CD4-positive, alpha-beta memory T cell (primary cell): Measurements from ENCODE around the gene P2RY12. TPM values are rescaled to one million over a fixed set of nuclear protein-coding genes. Genes with fewer than 3 reads are reported as not detected.
A peak's percentile ranks its signal among the peaks of the same experiment; 100 is the strongest.

Source experiments
- CTCF ChIA-PET: fragments of 350-600 bp; sonication (Branson Sonifier 250); formaldehyde crosslinking; loops from one replicate; lab custom pipeline; 2021; ENCODE audit warnings: inconsistent platforms; ENCODE audit not compliant: partially characterized antibody; lab: Charles Lee
- POLR2A ChIA-PET: fragments of 350-600 bp; sonication (Branson Sonifier 250); formaldehyde crosslinking; loops from one replicate; lab custom pipeline; 2021; ENCODE audit not compliant: partially characterized antibody; lab: Charles Lee
- DNase-seq, 5 donors: peaks; one replicate each; pipeline versions ENCODE4 v3.0.0 to v3.0.0-alpha.2; 2020 to 2022; ENCODE audit warnings: mixed read lengths in 1 of 5
- H3K27ac ChIP-seq: one replicate; pipeline ENCODE4 v1.7.0; 2013; ENCODE audit warnings: low read depth, low read length
- H3K27me3 ChIP-seq: 2 replicates; pipeline ENCODE4 v1.7.0; 2013; ENCODE audit warnings: mild to moderate bottlenecking, low read length, moderate library complexity; ENCODE audit not compliant: insufficient read depth
- H3K36me3 ChIP-seq: 2 replicates; pipeline ENCODE4 v1.7.0; 2013; ENCODE audit warnings: mild to moderate bottlenecking, low read length, moderate library complexity; ENCODE audit not compliant: insufficient read depth
- H3K4me1 ChIP-seq: 2 replicates; pipeline ENCODE4 v1.7.0; 2013; ENCODE audit warnings: mild to moderate bottlenecking, low read length, moderate library complexity; ENCODE audit not compliant: insufficient read depth
- H3K4me3 ChIP-seq, 2 donors: one replicate each; pipeline ENCODE4 v1.7.0; 2013; ENCODE audit warnings: low read length in 2 of 2, mild to moderate bottlenecking in 1 of 2
- H3K9me3 ChIP-seq, 2 donors: one replicate each; pipeline ENCODE4 v1.7.0; 2013; ENCODE audit warnings: low read length in 2 of 2, control low read depth in 1 of 2; ENCODE audit not compliant: control insufficient read depth in 1 of 2
- H3K27ac Mint-ChIP-seq, 7 donors: one replicate each; pipeline ENCODE4 v1.8.0; 2020 to 2021; ENCODE audit warnings: mixed read lengths in 7 of 7, mild to moderate bottlenecking in 6 of 7, inconsistent platforms in 3 of 7, moderate library complexity in 3 of 7
- H3K27me3 Mint-ChIP-seq, 2 donors: one replicate each; pipeline ENCODE4 v1.8.0; 2020 to 2021; ENCODE audit warnings: mixed read lengths in 2 of 2
- H3K36me3 Mint-ChIP-seq, 2 donors: one replicate each; pipeline ENCODE4 v1.8.0; 2020 to 2021; ENCODE audit warnings: mixed read lengths in 2 of 2, inconsistent platforms in 1 of 2, mild to moderate bottlenecking in 1 of 2
- H3K4me1 Mint-ChIP-seq, 4 donors: one replicate each; pipeline ENCODE4 v1.8.0; 2020 to 2021; ENCODE audit warnings: mixed read lengths in 4 of 4, mild to moderate bottlenecking in 1 of 4
- H3K4me3 Mint-ChIP-seq, 8 donors: one replicate each; pipeline ENCODE4 v1.8.0; 2020 to 2021; ENCODE audit warnings: mixed read lengths in 8 of 8, mild to moderate bottlenecking in 7 of 8, moderate library complexity in 6 of 8, inconsistent platforms in 3 of 8
- H3K9me3 Mint-ChIP-seq, 8 donors: one replicate each; pipeline ENCODE4 v1.8.0; 2020 to 2021; ENCODE audit warnings: mixed read lengths in 8 of 8, mild to moderate bottlenecking in 5 of 8, inconsistent platforms in 3 of 8, moderate library complexity in 1 of 8
- intact Hi-C: fragments of 100-400 bp; cut with micrococcal nuclease; formaldehyde crosslinking; loops from one replicate; pipeline ENCODE4 v1.15.1; 2023
- polyA plus RNA-seq, 2 donors: library from polyadenylated mRNA; unstranded; fragments of 300-500 nt; fragmentation: Illumina TruSeq; gene quantifications; one replicate each; pipeline ENCODE4 v1.2.3, GENCODE V29; 2021
- total RNA-seq, 2 experiments: library from RNA; stranded (reverse); gene quantifications; one replicate each; pipeline ENCODE4 v1.2.3, GENCODE V29; 2021

P2RY12 gene
- total and polyA plus RNA-seq, 4 experiments from 2014 or later = not detected

DNA sequence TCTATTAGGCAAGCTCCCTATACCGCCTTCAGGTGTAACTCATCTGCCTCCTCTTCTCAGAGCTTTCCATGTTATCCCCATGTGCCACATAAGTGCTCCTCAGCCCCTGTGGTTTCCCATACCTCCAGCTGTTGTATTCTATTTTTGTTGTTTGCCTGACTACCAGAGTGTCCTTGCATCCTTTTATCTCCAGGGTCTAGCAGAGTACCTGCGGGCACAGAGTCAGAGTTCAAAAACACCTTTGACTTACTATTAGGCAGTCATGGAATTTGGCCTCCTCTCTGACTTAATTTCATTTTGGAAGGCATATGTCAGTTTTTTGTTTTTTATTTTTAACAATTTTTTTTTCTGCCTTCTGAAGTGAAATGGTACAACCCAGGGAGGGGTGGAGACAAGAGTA lies 75.0 kb downstream of the P2RY12 start:
- peaks cover 10% of the 10 kb centered on the region for H3K4me1 ChIP-seq
- Mint-ChIP-seq H3K27me3 (peaks cover 0 to 3% of the 10 kb centered on the region in 2 donors), H3K27ac (no peak overlapping the region), H3K36me3 (no peaks in the 10 kb centered on the region), H3K4me1 (peaks cover 5 to 14% (median 12%) of the 10 kb centered on the region in 4 donors), H3K9me3 (peaks cover 0 to 2% (median 0%) of the 10 kb centered on the region in 8 donors), H3K4me3 (no peak overlapping the region)
- intact Hi-C loops = no loop called here
- DNase-seq = no peak
- no peak overlapping the region for H3K27ac ChIP-seq
- H3K9me3 ChIP-seq = no peaks in the 10 kb centered on the region
- ChIA-PET POLR2A (no interaction called here), CTCF (no interaction called here)
- H3K4me3 ChIP-seq = no peak overlapping the region
- H3K36me3 ChIP-seq = no peaks in the 10 kb centered on the region
- no peaks in the 10 kb centered on the region for H3K27me3 ChIP-seq

DNA sequence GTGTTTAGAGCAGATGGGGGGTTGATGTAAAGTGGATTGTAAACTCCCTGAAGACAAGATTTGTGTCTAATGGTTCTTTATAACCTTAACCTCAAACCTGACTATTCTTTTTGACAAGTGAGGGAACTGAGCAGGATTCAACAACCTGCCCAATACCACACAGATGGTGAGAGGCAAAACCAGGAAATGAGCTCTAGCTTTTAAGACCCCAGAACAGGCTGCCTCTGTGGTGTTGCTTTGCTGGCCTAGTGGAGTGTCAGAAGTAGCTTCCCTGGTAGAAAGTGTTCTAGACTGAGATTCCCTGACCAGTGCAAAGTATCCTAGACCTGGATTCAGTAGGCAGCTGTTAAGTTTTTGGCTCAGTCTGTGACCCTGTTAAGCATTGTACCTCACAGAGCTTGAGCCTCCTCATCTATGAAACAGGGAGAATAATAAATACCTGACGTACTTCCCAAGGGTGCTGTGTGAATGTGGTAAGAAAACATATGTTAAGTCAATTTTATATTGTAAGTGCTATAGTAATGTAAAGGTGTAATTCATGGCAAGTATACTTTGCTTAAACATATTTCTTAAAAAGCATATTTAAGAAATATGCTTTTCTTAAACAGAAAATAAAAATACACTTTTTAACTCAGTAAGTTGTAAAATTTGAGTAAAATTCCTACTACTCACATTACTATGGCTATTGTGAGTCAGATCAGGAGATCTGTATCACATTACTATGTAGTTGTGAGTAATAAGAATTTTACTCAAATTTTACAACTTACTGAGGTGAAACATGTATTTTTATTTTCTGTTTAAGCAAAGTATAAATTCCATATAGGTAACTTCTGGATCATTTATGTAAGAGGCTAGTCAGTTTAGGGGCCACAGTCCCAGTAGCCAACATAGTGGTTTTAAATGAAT lies 76.7 kb downstream of the P2RY12 start:
- DNase-seq = no peak
- H3K4me3 ChIP-seq = no peak overlapping the region
- Mint-ChIP-seq H3K27ac (no peak overlapping the region), H3K36me3 (no peaks in the 10 kb centered on the region), H3K4me1 (peaks cover 5 to 14% (median 12%) of the 10 kb centered on the region in 4 donors), H3K4me3 (no peak overlapping the region), H3K9me3 (peaks cover 0 to 2% (median 0%) of the 10 kb centered on the region in 8 donors), H3K27me3 (peaks cover 7 to 8% of the 10 kb centered on the region in 2 donors)
- no peaks in the 10 kb centered on the region for H3K9me3 ChIP-seq
- no peaks in the 10 kb centered on the region for H3K27me3 ChIP-seq
- intact Hi-C loops = no loop called here
- no peak overlapping the region for H3K27ac ChIP-seq
- peaks cover 10% of the 10 kb centered on the region for H3K4me1 ChIP-seq
- POLR2A ChIA-PET = no interaction called here
- CTCF ChIA-PET = interaction anchor here (1.4 kb wide), 1 partner anchor 18 kb away, joined by 6 read pairs; no protein-coding TSS in a partner anchor
- H3K36me3 ChIP-seq = no peaks in the 10 kb centered on the region

DNA sequence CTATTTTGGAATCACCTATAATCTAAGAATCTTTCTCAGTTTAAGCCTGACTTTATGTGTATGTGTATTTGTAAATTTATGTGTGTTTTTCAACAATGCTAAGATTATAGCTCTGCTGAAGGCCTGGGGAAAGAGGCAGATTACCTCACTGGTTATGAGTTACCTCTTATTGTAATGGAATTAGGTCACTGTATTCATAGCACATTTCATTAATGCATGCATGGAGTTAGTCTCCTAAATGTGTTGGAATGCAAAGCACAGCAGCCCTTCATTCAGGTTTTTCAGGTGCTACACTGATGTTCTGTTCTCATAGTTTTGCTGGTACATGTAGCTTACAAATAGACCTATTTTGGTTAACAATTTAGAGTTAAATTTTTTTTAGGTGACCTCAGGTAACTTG lies 77.4 kb downstream of the P2RY12 start:
- no peak overlapping the region for H3K27ac ChIP-seq
- no peaks in the 10 kb centered on the region for H3K27me3 ChIP-seq
- H3K4me3 Mint-ChIP-seq = no peak overlapping the region
- intact Hi-C loops = no loop called here
- no peaks in the 10 kb centered on the region for H3K9me3 ChIP-seq
- no peak overlapping the region for H3K27ac Mint-ChIP-seq
- no peaks in the 10 kb centered on the region for H3K36me3 ChIP-seq
- no peak for DNase-seq
- H3K4me1 Mint-ChIP-seq = peaks cover 5 to 14% (median 12%) of the 10 kb centered on the region in 4 donors
- ChIA-PET CTCF (interaction anchor here (1.1 to 1.4 kb wide), 2 partner anchors 10 to 19 kb away, joined by 3 to 6 read pairs; no protein-coding TSS in a partner anchor), POLR2A (no interaction called here)
- H3K4me3 ChIP-seq = no peak overlapping the region
- no peaks in the 10 kb centered on the region for H3K36me3 Mint-ChIP-seq
- peaks cover 0 to 3% (median 0%) of the 10 kb centered on the region in 8 donors for H3K9me3 Mint-ChIP-seq
- H3K4me1 ChIP-seq = peaks cover 10% of the 10 kb centered on the region
- peaks cover 7 to 8% of the 10 kb centered on the region in 2 donors for H3K27me3 Mint-ChIP-seq

DNA sequence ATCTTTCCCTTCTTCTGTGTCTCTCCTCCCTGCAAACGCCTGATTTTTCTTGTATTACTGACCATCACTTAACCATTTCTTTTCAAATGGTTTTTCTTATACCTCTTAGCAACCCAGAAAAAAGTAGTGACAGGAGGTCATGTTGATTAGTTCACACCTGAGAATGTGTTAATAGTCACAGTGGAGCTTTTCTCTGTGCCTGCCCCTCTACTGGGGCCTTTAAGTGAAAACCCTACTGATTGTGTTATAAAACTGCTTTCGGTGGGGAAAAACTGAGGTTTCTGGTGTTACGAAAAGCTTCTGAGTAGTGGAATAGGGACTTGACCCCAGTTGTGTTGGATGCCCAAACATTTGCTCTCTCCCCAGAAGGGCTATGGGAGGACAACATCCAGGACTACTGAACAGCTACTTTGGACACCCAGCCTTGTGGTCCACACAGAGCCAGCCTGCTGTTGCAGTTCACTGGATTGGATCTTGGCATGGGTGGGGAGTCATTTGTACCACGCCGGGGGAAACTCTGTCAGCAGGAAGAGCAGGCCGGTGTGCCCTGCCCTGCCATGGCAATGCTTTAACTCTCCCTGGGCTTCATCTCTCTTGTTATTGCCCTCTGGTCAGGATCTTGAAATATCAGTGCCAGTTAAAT lies 78.3 kb downstream of the P2RY12 start:
- POLR2A ChIA-PET = no interaction called here
- no peaks in the 10 kb centered on the region for H3K36me3 Mint-ChIP-seq
- CTCF ChIA-PET = interaction anchor here (1.1 kb wide), 1 partner anchor 9 kb away, joined by 3 read pairs; no protein-coding TSS in a partner anchor

DNA sequence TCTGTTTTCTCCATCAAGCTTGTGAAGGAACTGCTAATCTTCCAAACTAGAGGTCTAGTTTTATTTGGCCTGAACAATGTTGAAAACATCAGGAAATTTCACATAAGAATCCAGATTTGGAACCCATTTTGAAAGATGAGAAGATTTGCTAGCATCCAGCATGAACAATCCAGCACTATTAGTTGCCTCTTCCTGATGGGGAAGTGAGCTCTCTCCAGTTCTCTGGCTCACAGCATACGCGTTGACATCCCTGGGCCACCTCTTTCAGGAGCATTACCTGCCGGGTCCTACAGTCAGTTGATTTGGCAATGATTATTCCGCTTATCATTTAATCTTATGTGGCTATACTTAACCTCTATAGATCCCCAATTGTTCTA lies 78.8 kb downstream of the P2RY12 start:
- POLR2A ChIA-PET = no interaction called here
- CTCF ChIA-PET = interaction anchor here (1.0 kb wide), 1 partner anchor 153 kb away, joined by 4 read pairs; no protein-coding TSS in a partner anchor
- Histone ChIP-seq H3K4me3 (no peak overlapping the region), H3K4me1 (peaks cover 10% of the 10 kb centered on the region), H3K27me3 (no peaks in the 10 kb centered on the region), H3K36me3 (no peaks in the 10 kb centered on the region), H3K9me3 (no peaks in the 10 kb centered on the region), H3K27ac (no peak overlapping the region)
- peaks cover 5 to 14% (median 12%) of the 10 kb centered on the region in 4 donors for H3K4me1 Mint-ChIP-seq
- peak overlapping the region in 1 of 8 donors; percentile 40 for H3K4me3 Mint-ChIP-seq
- DNase-seq = no peak
- intact Hi-C loops = no loop called here
- H3K27me3 Mint-ChIP-seq = peaks cover 9 to 11% of the 10 kb centered on the region in 2 donors
- peaks cover 0 to 3% (median 0%) of the 10 kb centered on the region in 8 donors for H3K9me3 Mint-ChIP-seq
- H3K36me3 Mint-ChIP-seq = no peaks in the 10 kb centered on the region
- peak overlapping the region in 1 of 7 donors; percentile 6 for H3K27ac Mint-ChIP-seq

More for the DNA sequence above, 78.3 kb downstream of the P2RY12 start:
- H3K27ac ChIP-seq = no peak overlapping the region
- Mint-ChIP-seq H3K9me3 (peaks cover 0 to 3% (median 0%) of the 10 kb centered on the region in 8 donors), H3K4me1 (peaks cover 5 to 14% (median 12%) of the 10 kb centered on the region in 4 donors), H3K27ac (no peak overlapping the region), H3K4me3 (no peak overlapping the region), H3K27me3 (peaks cover 8 to 9% of the 10 kb centered on the region in 2 donors)
- H3K36me3 ChIP-seq = no peaks in the 10 kb centered on the region
- H3K9me3 ChIP-seq = no peaks in the 10 kb centered on the region
- H3K27me3 ChIP-seq = no peaks in the 10 kb centered on the region
- H3K4me1 ChIP-seq = peaks cover 10% of the 10 kb centered on the region
- intact Hi-C loops = no loop called here
- DNase-seq = no peak
- H3K4me3 ChIP-seq = no peak overlapping the region

DNA sequence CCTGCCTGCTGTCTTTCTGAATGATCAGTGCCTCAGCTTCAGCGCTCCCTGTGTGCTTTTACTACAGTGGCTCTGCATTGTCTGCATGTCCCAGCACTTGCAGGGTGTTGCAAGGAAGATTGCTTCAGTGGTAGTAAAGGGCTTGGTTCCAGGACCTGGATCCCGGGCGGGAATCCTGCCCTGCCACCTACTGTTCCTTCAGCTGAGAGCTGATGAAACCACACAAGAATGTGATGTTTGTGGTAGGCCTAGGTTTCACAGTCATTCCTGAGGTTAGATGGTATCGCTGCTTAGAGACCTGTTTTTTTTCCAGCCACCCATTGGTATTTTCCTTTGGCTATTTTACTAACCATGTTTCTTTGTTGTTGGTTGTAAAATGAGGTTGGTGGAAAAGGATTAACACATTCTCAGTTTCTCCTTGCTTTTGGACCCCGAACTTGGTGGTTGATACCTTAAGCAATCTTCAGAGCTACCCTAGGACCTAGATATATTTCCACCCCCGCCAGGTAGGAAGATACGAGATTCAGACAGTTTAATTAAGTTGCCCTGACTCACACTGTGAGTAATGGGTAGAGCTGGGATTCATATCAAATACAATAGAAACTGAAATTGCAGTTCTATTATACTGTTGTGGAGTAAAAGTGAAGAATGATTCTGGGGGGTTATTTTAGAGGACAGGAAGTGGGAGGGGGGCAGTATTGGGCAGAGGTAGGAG lies 79.3 kb downstream of the P2RY12 start:
- peak in 1 of 5 donors; percentile 48 for DNase-seq
- H3K27me3 ChIP-seq = no peaks in the 10 kb centered on the region

More for the DNA sequence above, 79.3 kb downstream of the P2RY12 start:
- intact Hi-C loops = no loop called here
- CTCF ChIA-PET = interaction anchor here (1.0 kb wide), 2 partner anchors 23 to 153 kb away, joined by 3 to 4 read pairs; no protein-coding TSS in a partner anchor
- Histone ChIP-seq H3K4me3 (no peak overlapping the region), H3K4me1 (peaks cover 10% of the 10 kb centered on the region), H3K36me3 (no peaks in the 10 kb centered on the region), H3K27ac (no peak overlapping the region), H3K9me3 (no peaks in the 10 kb centered on the region)
- H3K4me1 Mint-ChIP-seq = peaks cover 5 to 14% (median 12%) of the 10 kb centered on the region in 4 donors
- no peaks in the 10 kb centered on the region for H3K36me3 Mint-ChIP-seq
- POLR2A ChIA-PET = interaction anchor here (0.6 kb wide), 1 partner anchor 127 kb away, joined by 3 read pairs; no protein-coding TSS in a partner anchor
- H3K9me3 Mint-ChIP-seq = peaks cover 0 to 3% (median 0%) of the 10 kb centered on the region in 8 donors
- peaks cover 12% of the 10 kb centered on the region in 2 donors for H3K27me3 Mint-ChIP-seq
- H3K27ac Mint-ChIP-seq = peak overlapping the region in 1 of 7 donors; percentile 6
- H3K4me3 Mint-ChIP-seq = peak overlapping the region in 2 of 8 donors; percentile 0 to 40
